OCI-LY1 (cell line): ENCODE data around the gene TMA16.

Experiments used
- EZH2 ChIP-seq: fragments of 200-600 bp; sonication (generic), shearing (Covaris generic); IDR thresholded peaks from 2 replicates; pipeline ENCODE4 v1.8.0; 2017; ENCODE audit warnings: borderline replicate concordance, mixed run types, mild to moderate bottlenecking, antibody characterized with exemption, low read length, moderate library complexity, mixed read lengths
- TF ChIP-seq, protein P1 (sequence below): fragments of 200-600 bp; sonication (generic), shearing (Covaris generic); IDR thresholded peaks from 2 replicates; pipeline ENCODE4 v1.5.1; 2017; ENCODE audit warnings: mild to moderate bottlenecking, antibody characterized with exemption, low read length, moderate library complexity, mixed read lengths

DNA sequence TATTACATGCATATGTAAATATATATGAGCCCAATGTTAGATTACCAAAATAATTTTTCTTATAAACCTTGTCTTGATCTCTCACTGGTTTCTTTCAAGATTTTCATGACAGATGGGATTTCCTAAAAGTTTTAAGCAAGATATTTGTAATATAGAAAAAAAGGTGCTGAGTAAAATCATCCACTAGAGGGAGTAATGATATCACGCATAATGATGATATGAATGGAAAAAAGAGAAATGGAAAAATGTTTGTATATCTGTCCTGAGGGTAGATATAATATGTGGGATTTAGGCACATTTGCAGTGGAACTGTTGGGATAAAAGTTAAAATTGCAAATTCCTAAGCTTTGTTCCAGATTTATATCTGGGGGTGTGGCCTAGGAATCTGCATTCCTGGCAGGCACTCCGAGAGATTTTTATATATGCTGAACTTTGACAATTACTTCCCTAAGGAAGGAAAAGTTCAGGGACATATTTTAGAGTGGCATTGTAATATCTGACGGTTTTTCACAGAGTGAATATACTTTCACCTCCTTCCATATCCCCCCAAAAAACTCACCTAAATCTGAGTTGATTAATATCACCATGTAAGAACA lies 60.5 kb downstream of the TMA16 start:
- TF ChIP-seq, protein P1, sequence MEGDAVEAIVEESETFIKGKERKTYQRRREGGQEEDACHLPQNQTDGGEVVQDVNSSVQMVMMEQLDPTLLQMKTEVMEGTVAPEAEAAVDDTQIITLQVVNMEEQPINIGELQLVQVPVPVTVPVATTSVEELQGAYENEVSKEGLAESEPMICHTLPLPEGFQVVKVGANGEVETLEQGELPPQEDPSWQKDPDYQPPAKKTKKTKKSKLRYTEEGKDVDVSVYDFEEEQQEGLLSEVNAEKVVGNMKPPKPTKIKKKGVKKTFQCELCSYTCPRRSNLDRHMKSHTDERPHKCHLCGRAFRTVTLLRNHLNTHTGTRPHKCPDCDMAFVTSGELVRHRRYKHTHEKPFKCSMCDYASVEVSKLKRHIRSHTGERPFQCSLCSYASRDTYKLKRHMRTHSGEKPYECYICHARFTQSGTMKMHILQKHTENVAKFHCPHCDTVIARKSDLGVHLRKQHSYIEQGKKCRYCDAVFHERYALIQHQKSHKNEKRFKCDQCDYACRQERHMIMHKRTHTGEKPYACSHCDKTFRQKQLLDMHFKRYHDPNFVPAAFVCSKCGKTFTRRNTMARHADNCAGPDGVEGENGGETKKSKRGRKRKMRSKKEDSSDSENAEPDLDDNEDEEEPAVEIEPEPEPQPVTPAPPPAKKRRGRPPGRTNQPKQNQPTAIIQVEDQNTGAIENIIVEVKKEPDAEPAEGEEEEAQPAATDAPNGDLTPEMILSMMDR = peak; percentile 95
- no peak for TF ChIP-seq EZH2
